Esophagus squamous epithelium (tissue), 4 donors: ENCODE results near the gene ZNF474.

Experiments used
- CTCF ChIP-seq, 6 experiments: fragments of 450-650 bp in 4 of 6; fragments of 200-600 bp in 2 of 6; sonication (generic) in 2 of 6; IDR thresholded peaks; one replicate each; pipeline ENCODE4 v1.5.1; 2016 to 2019; ENCODE audit warnings: antibody characterized with exemption in 6 of 6, mild to moderate bottlenecking in 4 of 6, moderate library complexity in 4 of 6
- POLR2A ChIP-seq, 4 donors: fragments of 450-650 bp; IDR thresholded peaks; one replicate each; pipeline ENCODE4 v1.6.1; 2017; ENCODE audit warnings: antibody characterized with exemption in 4 of 4, mild to moderate bottlenecking in 4 of 4, moderate library complexity in 3 of 4

DNA sequence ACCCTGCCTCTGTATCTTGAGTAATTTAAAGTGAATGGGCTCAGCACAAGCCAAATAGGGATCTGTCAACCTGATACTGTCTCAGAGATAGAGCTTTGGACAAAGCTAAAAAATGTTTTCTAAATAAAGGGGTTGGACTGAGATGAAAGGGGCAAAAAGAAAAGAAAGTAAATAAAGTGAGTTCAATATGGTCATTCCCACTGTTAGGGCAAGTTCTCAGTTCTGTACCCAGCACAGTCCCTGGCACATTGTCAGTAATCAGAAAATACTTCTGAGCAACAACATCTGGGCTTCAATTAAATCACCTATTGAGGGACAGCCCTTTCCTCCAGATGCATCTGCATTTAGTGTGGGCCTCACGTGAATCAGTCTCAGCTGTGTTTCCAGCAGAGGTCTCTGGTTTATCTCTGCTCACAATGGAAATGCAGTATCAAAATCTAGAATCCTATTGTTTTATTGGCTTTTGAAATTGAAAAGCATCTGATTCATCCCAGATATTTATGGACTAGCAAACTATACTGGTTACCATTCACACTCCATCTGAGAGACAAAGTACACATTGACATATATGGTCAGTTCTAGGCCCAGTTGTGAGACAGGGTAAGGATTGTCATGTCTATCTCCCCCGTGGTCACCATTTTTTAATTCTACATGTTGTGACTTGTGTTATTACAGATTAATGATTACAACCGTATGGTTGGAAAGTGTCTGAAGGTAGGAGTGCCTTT lies 35.6 kb downstream of the ZNF474 start:
- TF ChIP-seq CTCF (IDR thresholded peaks at IDR 0.05), result no peak
- no peak for TF ChIP-seq POLR2A (IDR thresholded peaks at IDR 0.05)
